ENCODE measurements around the gene MAU2. TPM values are rescaled to one million over a fixed set of nuclear protein-coding genes. Genes with fewer than 3 reads are reported as not detected.

The MAU2 gene
- total and polyA plus RNA-seq, 2 of the 13 experiments (the other 11 are each of a cell fraction or from before 2014, with no cell fraction given), result 16.8 to 33.8 TPM

DNA sequence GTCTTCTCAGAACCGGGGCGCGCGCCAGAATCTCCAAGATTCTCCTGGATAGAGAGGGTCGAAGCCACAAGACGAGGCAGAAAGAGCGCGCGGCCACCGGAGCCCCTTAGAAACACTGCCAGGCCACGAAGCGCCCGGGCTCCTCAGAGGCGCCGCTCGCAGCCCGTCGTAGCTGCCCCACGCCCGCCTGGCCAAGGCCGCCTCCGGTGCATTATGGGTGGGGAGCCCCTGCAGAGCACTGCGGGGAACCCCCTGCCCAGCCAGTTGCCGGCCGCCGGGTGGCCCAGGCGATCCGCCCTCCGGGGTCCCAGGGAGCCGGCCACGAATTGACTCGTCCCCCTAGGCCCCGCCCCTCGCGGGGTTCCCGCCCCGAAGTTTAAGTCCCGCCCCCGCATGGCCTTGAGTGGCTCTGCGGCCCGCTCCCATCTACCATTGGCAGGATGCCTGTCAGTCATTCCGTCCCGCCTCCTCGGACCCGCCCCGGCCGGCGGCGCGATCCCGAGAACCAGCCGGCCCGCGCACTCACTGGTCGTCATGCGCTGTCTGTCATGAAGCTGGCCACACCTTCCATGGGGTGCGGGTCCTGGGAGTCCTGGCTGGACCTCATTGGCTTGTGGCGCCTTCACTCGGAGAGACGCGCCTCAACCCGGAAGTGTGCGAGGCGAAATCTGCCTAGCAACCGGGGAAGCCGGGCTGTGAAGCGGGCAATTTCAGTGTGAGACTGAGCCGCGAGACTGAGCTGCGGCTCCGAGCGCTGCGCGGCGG is 64.7 kb downstream of the MAU2 start (continued):
- TF ChIP-seq BHLHE40 (IDR thresholded peaks at IDR 0.05; ENCODE audit: low read length) (peak; percentile 27; the same call in 1 of the 2 replicates), SP4 (CRISPR knock-in tag; IDR thresholded peaks at IDR 0.05) (peak; percentile 100), U2AF1 (optimal IDR thresholded peaks at IDR 0.05; ENCODE audit: low read depth, low read length) (no peak), ZSCAN30 (CRISPR knock-in tag; IDR thresholded peaks at IDR 0.05) (no peak), ZNF746 (CRISPR knock-in tag; IDR thresholded peaks at IDR 0.05) (no peak), ZNF547 (CRISPR knock-in tag; IDR thresholded peaks at IDR 0.05) (0 out of 2 replicates have a peak, but pooled peaks have one; percentile 23), PCBP1 (IDR thresholded peaks at IDR 0.05; ENCODE audit: borderline replicate concordance, low read depth, low read length) (peak; percentile 98), MIXL1 (CRISPR knock-in tag; IDR thresholded peaks at IDR 0.05) (peak; percentile 31; the same call in 1 of the 2 replicates), THAP11 (CRISPR knock-in tag; IDR thresholded peaks at IDR 0.05) (peak; percentile 79), CBX5 (CRISPR knock-in tag; IDR thresholded peaks at IDR 0.05; ENCODE audit: borderline replicate concordance) (0 out of 2 replicates have a peak, but pooled peaks have one; percentile 32), PRMT3 (CRISPR knock-in tag; IDR thresholded peaks at IDR 0.05; ENCODE audit: borderline replicate concordance, low read depth) (no peak), ZNF234 (CRISPR knock-in tag; conservative IDR thresholded peaks at IDR 0.05) (no peak)
- TF ChIP-seq, protein P1, sequence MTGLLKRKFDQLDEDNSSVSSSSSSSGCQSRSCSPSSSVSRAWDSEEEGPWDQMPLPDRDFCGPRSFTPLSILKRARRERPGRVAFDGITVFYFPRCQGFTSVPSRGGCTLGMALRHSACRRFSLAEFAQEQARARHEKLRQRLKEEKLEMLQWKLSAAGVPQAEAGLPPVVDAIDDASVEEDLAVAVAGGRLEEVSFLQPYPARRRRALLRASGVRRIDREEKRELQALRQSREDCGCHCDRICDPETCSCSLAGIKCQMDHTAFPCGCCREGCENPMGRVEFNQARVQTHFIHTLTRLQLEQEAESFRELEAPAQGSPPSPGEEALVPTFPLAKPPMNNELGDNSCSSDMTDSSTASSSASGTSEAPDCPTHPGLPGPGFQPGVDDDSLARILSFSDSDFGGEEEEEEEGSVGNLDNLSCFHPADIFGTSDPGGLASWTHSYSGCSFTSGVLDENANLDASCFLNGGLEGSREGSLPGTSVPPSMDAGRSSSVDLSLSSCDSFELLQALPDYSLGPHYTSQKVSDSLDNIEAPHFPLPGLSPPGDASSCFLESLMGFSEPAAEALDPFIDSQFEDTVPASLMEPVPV (CRISPR knock-in tag; IDR thresholded peaks at IDR 0.05), result peak; percentile 74; the same call in 1 of the 2 replicates
- TF ChIP-seq, protein P2, sequence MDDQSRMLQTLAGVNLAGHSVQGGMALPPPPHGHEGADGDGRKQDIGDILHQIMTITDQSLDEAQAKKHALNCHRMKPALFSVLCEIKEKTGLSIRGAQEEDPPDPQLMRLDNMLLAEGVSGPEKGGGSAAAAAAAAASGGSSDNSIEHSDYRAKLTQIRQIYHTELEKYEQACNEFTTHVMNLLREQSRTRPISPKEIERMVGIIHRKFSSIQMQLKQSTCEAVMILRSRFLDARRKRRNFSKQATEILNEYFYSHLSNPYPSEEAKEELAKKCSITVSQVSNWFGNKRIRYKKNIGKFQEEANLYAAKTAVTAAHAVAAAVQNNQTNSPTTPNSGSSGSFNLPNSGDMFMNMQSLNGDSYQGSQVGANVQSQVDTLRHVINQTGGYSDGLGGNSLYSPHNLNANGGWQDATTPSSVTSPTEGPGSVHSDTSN (CRISPR knock-in tag; IDR thresholded peaks at IDR 0.05; ENCODE audit: borderline replicate concordance), result peak; percentile 99; the same call in 1 of the 2 replicates
- TF ChIP-seq, protein P3, sequence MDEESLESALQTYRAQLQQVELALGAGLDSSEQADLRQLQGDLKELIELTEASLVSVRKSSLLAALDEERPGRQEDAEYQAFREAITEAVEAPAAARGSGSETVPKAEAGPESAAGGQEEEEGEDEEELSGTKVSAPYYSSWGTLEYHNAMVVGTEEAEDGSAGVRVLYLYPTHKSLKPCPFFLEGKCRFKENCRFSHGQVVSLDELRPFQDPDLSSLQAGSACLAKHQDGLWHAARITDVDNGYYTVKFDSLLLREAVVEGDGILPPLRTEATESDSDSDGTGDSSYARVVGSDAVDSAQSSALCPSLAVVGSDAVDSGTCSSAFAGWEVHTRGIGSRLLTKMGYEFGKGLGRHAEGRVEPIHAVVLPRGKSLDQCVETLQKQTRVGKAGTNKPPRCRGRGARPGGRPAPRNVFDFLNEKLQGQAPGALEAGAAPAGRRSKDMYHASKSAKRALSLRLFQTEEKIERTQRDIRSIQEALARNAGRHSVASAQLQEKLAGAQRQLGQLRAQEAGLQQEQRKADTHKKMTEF (CRISPR knock-in tag; IDR thresholded peaks at IDR 0.05), result peak; percentile 61; the same call in 1 of the 2 replicates
- TF ChIP-seq, protein P4, sequence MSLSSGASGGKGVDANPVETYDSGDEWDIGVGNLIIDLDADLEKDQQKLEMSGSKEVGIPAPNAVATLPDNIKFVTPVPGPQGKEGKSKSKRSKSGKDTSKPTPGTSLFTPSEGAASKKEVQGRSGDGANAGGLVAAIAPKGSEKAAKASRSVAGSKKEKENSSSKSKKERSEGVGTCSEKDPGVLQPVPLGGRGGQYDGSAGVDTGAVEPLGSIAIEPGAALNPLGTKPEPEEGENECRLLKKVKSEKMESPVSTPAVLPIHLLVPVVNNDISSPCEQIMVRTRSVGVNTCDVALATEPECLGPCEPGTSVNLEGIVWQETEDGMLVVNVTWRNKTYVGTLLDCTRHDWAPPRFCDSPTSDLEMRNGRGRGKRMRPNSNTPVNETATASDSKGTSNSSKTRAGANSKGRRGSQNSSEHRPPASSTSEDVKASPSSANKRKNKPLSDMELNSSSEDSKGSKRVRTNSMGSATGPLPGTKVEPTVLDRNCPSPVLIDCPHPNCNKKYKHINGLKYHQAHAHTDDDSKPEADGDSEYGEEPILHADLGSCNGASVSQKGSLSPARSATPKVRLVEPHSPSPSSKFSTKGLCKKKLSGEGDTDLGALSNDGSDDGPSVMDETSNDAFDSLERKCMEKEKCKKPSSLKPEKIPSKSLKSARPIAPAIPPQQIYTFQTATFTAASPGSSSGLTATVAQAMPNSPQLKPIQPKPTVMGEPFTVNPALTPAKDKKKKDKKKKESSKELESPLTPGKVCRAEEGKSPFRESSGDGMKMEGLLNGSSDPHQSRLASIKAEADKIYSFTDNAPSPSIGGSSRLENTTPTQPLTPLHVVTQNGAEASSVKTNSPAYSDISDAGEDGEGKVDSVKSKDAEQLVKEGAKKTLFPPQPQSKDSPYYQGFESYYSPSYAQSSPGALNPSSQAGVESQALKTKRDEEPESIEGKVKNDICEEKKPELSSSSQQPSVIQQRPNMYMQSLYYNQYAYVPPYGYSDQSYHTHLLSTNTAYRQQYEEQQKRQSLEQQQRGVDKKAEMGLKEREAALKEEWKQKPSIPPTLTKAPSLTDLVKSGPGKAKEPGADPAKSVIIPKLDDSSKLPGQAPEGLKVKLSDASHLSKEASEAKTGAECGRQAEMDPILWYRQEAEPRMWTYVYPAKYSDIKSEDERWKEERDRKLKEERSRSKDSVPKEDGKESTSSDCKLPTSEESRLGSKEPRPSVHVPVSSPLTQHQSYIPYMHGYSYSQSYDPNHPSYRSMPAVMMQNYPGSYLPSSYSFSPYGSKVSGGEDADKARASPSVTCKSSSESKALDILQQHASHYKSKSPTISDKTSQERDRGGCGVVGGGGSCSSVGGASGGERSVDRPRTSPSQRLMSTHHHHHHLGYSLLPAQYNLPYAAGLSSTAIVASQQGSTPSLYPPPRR (CRISPR knock-in tag; IDR thresholded peaks at IDR 0.05; ENCODE audit: borderline replicate concordance), result no peak

Data from HepG2 (cell line).